ENCODE measurements around the gene NUDCD3.

Gene NUDCD3

DNA sequence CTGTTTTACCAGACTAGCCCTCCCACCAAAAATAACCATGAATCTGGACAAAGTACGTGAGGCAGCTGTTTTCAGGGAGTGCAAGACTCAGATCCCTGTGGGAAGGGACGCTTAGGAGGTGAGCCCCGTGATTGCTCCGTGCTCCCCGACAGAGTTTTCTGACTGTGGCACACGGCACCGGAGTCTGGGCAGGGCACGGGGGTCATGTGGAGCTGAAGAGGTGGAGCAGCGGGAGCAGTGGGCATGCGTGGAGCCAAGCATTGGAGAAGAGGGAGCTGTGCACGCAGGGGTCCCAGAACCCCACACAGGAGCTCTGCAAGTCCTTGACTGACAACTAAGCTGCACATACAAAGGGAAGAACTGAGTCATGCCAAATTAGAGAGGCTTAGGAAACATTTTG lies 154.0 kb downstream of the NUDCD3 start (continued):
- no peak for TF ChIP-seq PATZ1 (CRISPR knock-in tag; IDR thresholded peaks at IDR 0.05; ENCODE audit: borderline replicate concordance)
- TF ChIP-seq CSRNP3 (CRISPR knock-in tag; IDR thresholded peaks at IDR 0.05): no peak
- no peak for TF ChIP-seq CSDC2 (CRISPR knock-in tag; IDR thresholded peaks at IDR 0.05)
- no peak for TF ChIP-seq ISL1 (CRISPR knock-in tag; IDR thresholded peaks at IDR 0.05)

- TF ChIP-seq RARB (CRISPR knock-in tag; IDR thresholded peaks at IDR 0.05) (no peak), ESRRG (CRISPR knock-in tag; IDR thresholded peaks at IDR 0.05) (no peak), ZNF8 (CRISPR knock-in tag; IDR thresholded peaks at IDR 0.05) (no peak), TOX (CRISPR knock-in tag; IDR thresholded peaks at IDR 0.05; ENCODE audit: borderline replicate concordance) (no peak), BACH2 (CRISPR knock-in tag; IDR thresholded peaks at IDR 0.05; ENCODE audit: borderline replicate concordance) (no peak)
- no peak; the same call in 2 of the 3 replicates for ATAC-seq
Observed at GRCh38 chr7:44335184-44335583, 155.3 kb downstream of the NUDCD3 start.

GRCh38 chr7:44334734-44335097 lies 155.7 kb downstream of the NUDCD3 start:
- TF ChIP-seq ARNTL (CRISPR knock-in tag; IDR thresholded peaks at IDR 0.05; ENCODE audit: borderline replicate concordance, low read depth) (no peak), ZNF565 (CRISPR knock-in tag; conservative IDR thresholded peaks at IDR 0.05; ENCODE audit: low read depth) (no peak), CREB5 (CRISPR knock-in tag; IDR thresholded peaks at IDR 0.05; ENCODE audit: low read depth) (no peak), GLIS3 (CRISPR knock-in tag; IDR thresholded peaks at IDR 0.05) (no peak), ZNF8 (CRISPR knock-in tag; IDR thresholded peaks at IDR 0.05) (no peak), ZNF70 (CRISPR knock-in tag; IDR thresholded peaks at IDR 0.05) (no peak), PATZ1 (CRISPR knock-in tag; IDR thresholded peaks at IDR 0.05; ENCODE audit: borderline replicate concordance) (no peak), ZFP30 (CRISPR knock-in tag; IDR thresholded peaks at IDR 0.05) (no peak), OSR1 (CRISPR knock-in tag; IDR thresholded peaks at IDR 0.05) (no peak), ZC3H10 (CRISPR knock-in tag; IDR thresholded peaks at IDR 0.05) (no peak), ESRRG (CRISPR knock-in tag; IDR thresholded peaks at IDR 0.05) (no peak), TSHZ2 (CRISPR knock-in tag; IDR thresholded peaks at IDR 0.05) (no peak), CSRNP3 (CRISPR knock-in tag; IDR thresholded peaks at IDR 0.05) (no peak), BACH2 (CRISPR knock-in tag; IDR thresholded peaks at IDR 0.05; ENCODE audit: borderline replicate concordance) (no peak), CSDC2 (CRISPR knock-in tag; IDR thresholded peaks at IDR 0.05) (no peak), TOX (CRISPR knock-in tag; IDR thresholded peaks at IDR 0.05; ENCODE audit: borderline replicate concordance) (no peak)
- TF ChIP-seq, protein P1, sequence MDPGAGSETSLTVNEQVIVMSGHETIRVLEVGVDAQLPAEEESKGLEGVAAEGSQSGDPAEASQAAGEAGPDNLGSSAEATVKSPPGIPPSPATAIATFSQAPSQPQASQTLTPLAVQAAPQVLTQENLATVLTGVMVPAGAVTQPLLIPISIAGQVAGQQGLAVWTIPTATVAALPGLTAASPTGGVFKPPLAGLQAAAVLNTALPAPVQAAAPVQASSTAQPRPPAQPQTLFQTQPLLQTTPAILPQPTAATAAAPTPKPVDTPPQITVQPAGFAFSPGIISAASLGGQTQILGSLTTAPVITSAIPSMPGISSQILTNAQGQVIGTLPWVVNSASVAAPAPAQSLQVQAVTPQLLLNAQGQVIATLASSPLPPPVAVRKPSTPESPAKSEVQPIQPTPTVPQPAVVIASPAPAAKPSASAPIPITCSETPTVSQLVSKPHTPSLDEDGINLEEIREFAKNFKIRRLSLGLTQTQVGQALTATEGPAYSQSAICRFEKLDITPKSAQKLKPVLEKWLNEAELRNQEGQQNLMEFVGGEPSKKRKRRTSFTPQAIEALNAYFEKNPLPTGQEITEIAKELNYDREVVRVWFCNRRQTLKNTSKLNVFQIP (CRISPR knock-in tag; IDR thresholded peaks at IDR 0.05; ENCODE audit: borderline replicate concordance, low read depth): no peak
- ATAC-seq: no peak

All from SK-N-SH treated with all-trans-retinoic acid at 6 μM for 48 hours (cell line).